Gastrocnemius medialis (tissue), 4 donors: Measurements from ENCODE around the gene SLC39A11.

Experiments used
- CTCF ChIP-seq, 5 experiments: fragments of 450-650 bp in 3 of 5; fragments of 200-600 bp in 2 of 5; sonication (generic) in 2 of 5; IDR thresholded peaks in 4 of 5; conservative IDR thresholded peaks in 1 of 5; 1 replicate in 4 of 5; 2 replicates in 1 of 5; pipeline ENCODE4 v1.5.1; 2016 to 2019; ENCODE audit warnings: antibody characterized with exemption in 5 of 5, mild to moderate bottlenecking in 3 of 5, moderate library complexity in 3 of 5
- POLR2A ChIP-seq, 2 donors: fragments of 450-650 bp; IDR thresholded peaks; one replicate each; pipeline ENCODE4 v1.6.1; 2017; ENCODE audit warnings: antibody characterized with exemption in 2 of 2, mild to moderate bottlenecking in 2 of 2, moderate library complexity in 2 of 2

DNA sequence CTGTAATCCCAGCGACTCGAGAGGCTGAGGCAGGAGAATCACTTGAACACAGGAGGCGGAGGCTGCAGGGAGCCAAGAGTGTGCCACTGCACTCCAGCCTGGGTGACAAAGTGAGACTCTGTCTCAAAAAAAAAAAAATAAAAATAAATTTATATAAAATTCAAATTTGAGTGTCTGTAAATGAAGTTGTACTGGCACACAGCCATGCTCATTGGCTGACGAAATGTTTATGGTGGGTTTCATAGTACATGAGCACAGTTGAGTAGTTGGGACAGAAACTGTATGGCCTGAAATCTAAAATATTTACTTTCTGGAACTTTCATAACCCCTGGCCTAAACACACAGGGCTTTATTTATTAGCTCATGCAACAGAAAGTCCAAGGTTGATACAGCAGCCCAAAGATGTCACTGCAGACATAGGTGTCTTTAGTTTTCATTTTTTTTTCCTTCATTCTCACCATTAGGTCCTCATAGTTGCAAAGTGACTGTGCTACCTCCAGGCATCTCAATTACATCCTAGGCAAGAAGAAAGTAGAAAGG, 355.3 kb downstream of the SLC39A11 start:
- TF ChIP-seq CTCF (IDR thresholded peaks at IDR 0.05 in 4 of 5, conservative IDR thresholded peaks at IDR 0.05 in 1 of 5), result no peak
- no peak for TF ChIP-seq POLR2A (IDR thresholded peaks at IDR 0.05)
